ENCODE measurements around the gene RNF32.

The RNF32 gene

GRCh38 chr7:156657681-156658080, 17.1 kb downstream of the RNF32 start:
- H3K4me3 ChIP-seq (ENCODE audit: low read depth, low read length): no peak overlapping the region
- TF ChIP-seq CTCF (IDR thresholded peaks at IDR 0.05; ENCODE audit: low read depth, low read length): no peak

DNA sequence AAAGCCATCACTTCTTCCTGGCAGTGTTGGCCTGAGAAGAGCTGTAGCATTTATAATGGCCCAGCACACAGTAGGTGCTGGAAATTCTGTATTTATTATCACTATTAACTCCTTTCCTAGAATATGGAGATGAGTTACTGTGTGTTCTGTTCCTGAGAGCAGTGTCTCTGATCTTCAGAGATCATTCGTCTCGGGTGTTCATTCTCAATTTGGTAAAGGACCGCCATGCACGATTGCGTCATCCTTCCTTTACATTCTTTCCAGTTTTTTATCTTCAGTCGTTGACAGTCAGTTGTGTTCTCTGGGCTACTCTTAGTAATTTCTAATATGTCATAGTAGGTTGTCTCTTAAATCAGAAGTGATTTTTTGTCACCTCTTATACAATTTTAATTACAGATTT, 18.6 kb downstream of the RNF32 start:
- no peak overlapping the region for H3K4me3 ChIP-seq (ENCODE audit: low read depth, low read length)
- no peak for TF ChIP-seq CTCF (IDR thresholded peaks at IDR 0.05; ENCODE audit: low read depth, low read length)

GRCh38 chr7:156659961-156660360, 19.4 kb downstream of the RNF32 start:
- no peak overlapping the region for H3K4me3 ChIP-seq (ENCODE audit: low read depth, low read length)
- TF ChIP-seq CTCF (IDR thresholded peaks at IDR 0.05; ENCODE audit: low read depth, low read length): no peak

DNA sequence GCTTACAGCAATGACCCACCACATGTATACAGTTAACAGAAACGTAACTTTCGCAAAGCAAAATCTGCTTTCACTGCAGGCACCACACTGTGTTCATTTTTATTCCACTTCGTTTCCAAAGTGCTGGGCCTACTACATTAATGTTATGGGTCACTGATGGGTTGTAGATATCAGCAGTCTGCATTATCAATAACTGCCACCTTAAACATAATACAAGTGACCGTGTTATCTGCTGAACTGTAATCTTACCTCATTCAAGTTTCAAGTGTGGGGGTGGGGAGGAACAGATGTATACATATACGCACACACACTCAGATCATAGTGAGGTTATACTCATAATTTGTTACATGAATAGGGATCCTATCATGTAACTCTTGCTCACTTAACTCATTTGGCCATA, 21.1 kb downstream of the RNF32 start:
- H3K4me3 ChIP-seq (ENCODE audit: low read depth, low read length): no peak overlapping the region

GRCh38 chr7:156662277-156662676, 21.7 kb downstream of the RNF32 start:
- H3K4me3 ChIP-seq (ENCODE audit: low read depth, low read length): no peak overlapping the region
- no peak for TF ChIP-seq CTCF (IDR thresholded peaks at IDR 0.05; ENCODE audit: low read depth, low read length)

More for the DNA sequence above, 21.1 kb downstream of the RNF32 start:
- no peak for TF ChIP-seq CTCF (IDR thresholded peaks at IDR 0.05; ENCODE audit: low read depth, low read length)

GRCh38 chr7:156665101-156665500, 24.5 kb downstream of the RNF32 start:
- TF ChIP-seq CTCF (IDR thresholded peaks at IDR 0.05; ENCODE audit: low read depth, low read length): no peak
- no peak overlapping the region for H3K4me3 ChIP-seq (ENCODE audit: low read depth, low read length)

DNA sequence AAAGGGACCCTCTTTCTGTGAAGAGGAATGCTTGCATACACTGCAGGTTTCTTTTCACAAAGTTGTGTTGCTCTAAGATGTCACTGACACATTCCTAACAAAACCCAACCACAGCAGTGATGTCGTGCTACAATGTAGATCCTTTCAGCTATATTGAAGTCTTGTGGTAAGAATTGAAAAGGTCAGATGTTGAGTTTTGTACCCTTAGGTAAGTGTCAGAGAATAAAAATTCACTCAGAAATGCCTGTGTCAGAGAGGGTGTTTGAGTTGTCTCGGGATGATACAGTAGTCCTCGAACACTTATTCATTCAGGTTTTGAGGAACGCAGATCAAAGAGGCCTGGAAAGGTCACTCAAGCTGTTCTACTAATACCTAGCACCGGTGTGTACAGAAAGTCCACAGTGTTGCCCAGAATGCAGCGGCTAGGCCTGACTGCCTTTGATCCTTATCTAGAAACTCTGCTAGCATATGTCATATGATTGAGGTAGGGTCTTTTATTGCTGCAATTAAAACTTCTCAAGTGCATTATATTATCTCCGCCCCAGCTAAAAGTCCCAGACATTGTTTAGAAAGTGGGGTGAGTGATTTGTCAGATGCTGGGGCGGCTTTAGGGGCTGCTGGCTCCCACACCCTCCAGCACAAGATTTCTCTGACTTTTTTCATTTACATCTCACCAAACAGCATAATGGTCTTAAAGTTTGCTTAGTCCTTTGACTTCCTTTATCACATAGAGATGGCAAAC, 26.0 kb downstream of the RNF32 start:
- no peak overlapping the region for H3K4me3 ChIP-seq (ENCODE audit: low read depth, low read length)
- no peak for TF ChIP-seq CTCF (IDR thresholded peaks at IDR 0.05; ENCODE audit: low read depth, low read length)

Data from WI38 (cell line).